Activated effector memory CD4-positive, alpha-beta T cell treated with anti-CD3 and anti-CD28 coated beads, Interleukin-2, amount 50 U/mL, for 16 hours (primary cell): Measurements from ENCODE around the gene R3HDM2.
"Not testable (repeated sequence)": the region's sequence is repeated elsewhere in the genome, so short reads cannot be mapped to it uniquely, and the experiment has no call there.

Experiments used
- DNase-seq: peaks from one replicate; pipeline ENCODE4 v3.0.0-alpha.2; 2020

The R3HDM2 gene

GRCh38 chr12:57452181-57452936 is 21.5 kb upstream of the R3HDM2 start:
- DNase-seq: no peak

- no peak for DNase-seq
These were observed 20.5 kb upstream of the R3HDM2 start for GRCh38 chr12:57451233-57451778.

DNA sequence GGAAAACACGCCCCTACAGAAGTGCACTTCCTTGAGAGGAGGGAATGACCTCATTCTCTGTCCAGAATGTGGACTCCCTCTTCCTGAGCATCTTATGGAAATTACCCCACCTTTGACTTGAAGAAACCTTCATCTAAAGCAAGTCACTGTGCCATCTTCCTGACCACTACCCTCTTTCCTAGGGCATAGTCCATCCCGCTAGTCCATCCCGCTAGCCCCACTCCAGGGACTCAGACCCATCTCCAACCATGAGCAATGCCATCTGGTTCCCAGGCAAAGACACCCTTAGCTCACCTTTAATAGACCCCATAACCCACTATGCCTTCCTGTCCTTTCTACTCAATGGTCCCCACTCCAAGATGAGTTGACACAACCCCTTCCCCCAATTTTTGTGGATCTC is 19.2 kb upstream of the R3HDM2 start:
- no peak for DNase-seq

DNA sequence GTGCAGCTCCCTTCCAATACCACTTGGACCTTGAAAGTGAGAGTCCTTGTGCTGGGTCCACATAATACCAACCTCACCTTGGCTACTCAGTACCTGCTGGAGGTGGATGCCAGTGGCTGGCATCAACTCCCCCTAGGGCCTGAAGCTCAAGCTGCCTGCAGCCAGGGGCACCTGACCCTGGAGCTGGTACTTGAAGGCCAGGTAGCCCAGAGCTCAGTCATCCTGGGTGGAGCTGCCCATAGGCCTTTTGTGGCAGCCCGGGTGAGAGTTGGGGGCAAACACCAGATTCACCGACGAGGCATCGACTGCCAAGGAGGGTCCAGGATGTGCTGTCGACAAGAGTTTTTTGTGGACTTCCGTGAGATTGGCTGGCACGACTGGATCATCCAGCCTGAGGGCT is 18.5 kb upstream of the R3HDM2 start:
- no peak for DNase-seq

DNA sequence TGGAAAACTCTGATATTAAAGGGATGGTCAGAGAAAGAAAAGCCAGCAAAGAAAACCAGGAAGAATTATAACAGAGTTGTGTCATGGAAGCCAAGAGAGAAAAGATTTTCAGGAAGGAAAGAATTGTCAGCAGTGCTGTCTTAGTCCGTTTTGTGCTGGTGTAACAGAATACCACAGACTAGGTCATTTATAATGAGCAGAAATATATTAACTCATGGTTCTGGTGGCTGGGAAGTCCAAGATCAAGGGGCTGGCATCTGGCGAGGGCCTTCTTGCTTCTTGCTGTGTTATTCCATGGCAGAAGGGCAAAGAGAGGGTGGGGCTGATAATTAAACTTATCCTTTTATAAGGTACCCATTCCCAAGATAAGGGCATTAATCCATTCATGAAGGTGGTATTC is 17.8 kb upstream of the R3HDM2 start:
- DNase-seq: no peak

DNA sequence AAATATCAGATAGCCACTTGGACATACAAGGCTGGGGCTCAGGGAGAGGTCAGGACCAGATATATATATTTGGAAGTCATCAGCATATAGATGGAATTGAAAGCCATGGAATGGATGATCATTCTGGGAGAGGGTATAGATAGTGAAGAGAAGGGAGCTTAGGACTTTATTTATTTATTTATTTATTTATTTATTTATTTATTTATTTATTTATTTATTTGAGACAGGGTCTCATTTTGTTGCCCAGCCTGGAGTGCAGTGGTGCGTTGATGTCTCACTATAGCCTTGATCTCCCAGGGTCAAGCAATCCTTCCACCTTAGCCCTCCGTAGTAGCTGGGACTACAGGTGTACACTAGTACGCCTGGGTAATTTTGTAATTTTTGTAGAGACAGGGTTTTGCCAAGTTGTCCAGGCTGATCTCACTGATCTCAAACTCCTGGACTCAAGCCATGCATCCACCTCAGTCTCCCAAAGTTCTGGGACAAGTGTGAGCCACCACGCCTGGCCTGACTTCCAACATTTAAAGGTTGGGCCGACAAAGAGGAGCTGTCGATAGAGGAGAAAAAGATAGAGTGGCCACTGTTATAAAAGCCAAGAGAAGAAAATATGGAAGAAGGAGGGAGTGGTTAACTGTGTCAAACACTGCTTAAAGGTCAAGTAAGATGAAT is 15.6 kb upstream of the R3HDM2 start:
- DNase-seq: no peak

GRCh38 chr12:57444744-57445143 is 13.9 kb upstream of the R3HDM2 start:
- DNase-seq: no peak

DNA sequence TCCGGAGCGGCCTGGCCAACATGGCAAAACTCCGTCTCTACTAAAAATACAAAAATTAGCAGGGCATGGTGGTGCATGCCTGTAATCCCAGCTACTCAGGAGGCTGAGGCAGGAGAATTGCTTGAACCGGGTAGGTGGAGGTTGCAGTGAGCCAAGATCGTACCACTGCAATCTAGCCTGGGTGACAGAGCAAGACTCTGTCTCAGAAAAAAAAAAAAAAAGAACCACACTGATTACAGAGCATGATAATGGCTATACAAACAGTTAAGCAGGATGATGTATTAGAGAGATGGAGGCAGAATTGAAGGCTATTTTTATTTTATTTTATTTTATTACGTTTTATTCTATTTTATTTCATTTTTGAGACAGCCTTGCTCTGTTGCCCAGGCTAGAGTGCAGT is 13.5 kb upstream of the R3HDM2 start:
- not testable (repeated sequence) for DNase-seq

- no peak for DNase-seq
These were observed 11.1 kb upstream of the R3HDM2 start for GRCh38 chr12:57441846-57442427.

GRCh38 chr12:57441393-57441792 is 10.6 kb upstream of the R3HDM2 start:
- not testable (repeated sequence) for DNase-seq

DNA sequence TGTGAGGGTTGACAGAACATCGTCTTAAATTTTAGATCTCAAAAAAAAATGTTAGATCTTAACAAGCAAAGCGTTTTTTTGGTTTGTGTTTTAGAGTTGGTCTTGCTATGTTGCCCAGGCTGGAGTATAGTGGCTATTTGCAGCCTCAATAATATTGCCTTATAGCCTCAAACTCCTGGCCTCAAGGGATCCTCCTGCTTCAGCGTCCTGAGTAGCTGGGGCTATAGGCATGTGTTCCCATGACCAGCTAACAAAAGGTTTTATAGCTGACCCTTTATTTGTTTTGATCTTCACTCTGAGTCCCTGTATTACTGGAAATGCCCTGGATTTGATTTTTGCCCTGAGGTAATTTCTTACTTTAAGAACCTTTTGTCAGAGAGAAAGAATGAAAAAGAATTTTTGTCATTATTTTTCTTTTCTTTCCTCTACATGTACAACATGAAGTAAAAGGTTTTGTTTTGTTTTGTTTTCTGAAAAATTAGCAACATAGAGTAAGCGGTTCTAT is 9.0 kb upstream of the R3HDM2 start:
- no peak for DNase-seq

DNA sequence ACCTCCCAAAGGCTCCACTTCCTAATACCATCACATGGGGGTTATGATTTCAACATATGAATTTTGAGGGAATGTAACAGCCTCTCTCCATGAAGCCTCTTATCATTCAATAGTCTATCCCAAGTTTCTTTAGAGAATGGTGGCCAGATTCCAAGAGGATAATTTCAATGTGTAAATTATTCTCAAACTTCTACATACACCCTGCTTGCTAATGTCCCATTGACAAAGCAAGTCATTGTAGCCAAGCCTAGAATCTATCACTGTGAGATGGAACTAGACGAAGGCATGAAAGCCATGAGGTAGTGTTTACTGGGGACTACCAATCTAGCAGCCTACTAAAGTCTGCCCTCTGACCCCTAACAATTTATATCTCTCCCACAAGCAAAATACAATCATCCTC is 7.6 kb upstream of the R3HDM2 start:
- no peak for DNase-seq

DNA sequence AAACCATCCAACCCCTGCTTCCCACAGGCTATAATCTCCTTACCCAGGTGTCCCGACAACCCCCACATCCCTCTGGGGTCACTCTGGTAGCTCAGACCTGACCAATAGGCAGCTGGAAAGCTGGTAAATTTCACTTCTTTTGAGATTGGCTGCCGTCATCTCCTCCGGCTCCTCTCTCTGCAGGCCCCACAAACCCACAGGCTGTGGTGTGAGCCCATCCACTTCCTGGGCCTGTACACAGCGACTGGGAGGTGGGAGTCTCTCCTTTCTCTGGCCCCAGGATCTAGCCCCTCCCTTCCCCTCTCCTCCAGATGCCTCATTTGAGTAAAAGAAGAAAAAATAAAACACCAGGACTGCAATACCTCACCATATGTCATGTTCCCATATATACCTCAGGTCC is 4.5 kb upstream of the R3HDM2 start:
- no peak for DNase-seq

GRCh38 chr12:57434517-57435223 is 3.8 kb upstream of the R3HDM2 start, which contains the start of gene INHBC:
TSS of gene INHBC (plus strand) at chr12:57434784. CDS start at chr12:57434887, 103 bp downstream.
- DNase-seq: no peak

DNA sequence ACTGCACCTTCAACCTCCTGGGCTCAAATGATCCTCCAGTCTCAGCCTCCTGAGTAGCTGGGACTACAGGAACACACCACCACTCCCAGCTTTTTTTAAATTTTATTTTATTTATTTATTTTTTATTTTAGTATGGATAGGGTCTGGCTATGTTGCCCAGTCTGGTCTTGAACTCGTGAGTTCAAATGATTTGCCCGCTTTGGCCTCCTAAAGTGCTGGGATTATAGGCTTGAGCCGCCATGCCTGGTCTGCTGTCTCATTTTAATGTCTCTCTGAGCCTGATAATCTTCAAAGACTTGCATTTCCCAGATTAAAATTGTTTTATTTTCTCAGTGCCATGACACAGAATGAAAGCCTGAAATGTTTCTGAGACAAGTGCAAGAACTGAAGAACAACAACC is 2.5 kb upstream of the R3HDM2 start:
- no peak for DNase-seq

DNA sequence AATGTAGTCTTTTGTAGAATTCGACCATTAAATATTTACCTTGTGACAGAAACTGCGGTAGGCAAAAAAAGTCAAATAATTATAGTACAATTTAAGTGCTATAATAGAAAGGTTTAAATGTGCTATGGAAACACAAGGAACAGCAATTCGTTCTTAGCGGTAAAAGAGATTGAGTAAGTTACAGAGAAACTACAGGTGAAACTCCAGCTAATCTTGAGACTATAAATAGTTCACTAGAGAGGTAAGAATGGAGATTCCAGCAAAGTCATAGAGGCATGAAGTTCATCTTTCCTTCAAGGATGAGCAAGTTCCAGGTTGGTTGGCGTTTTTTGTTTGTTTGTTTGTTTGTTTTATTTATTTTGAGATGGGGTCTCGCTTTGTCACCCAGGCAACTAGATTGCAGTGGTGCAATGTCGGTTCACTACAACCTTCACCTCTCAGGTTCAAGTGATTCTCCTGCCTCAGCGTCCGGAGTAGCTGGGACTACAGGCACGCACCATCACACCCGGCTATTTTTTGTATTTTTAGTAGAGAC is 878 bp upstream of the R3HDM2 start:
- DNase-seq: no peak

- no peak for DNase-seq
These were observed 522 bp downstream of the R3HDM2 start for GRCh38 chr12:57430112-57430930.

DNA sequence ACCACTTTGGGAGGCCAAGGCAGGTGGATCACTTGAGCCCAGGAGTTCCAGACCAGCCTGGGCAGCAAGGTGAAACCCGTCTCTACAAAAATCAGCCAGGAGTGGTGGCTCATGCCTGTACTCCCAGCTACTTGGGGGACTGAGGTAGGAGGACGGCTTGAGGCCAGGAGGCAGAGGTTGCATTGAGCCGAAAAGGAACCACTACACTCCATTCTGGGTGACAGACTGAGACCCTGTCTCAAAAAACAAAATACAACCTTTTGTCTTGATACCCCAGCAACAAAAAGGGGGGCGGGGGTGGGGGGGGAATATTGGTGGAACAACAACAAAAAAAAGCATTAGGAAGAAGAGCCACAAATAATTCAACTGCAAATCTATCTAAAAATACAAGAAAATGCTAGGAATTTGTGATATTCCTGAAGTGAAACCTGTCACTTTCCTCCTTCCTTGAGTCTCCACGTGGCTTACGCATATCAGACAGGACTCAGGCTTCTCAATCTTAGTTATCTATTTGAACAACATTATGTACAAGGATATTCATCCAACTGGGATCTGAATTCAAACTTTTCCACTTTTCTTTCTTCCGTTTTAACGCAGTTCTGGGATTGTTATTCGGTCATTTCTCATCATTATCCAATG is 1.3 kb downstream of the R3HDM2 start:
- no peak for DNase-seq

DNA sequence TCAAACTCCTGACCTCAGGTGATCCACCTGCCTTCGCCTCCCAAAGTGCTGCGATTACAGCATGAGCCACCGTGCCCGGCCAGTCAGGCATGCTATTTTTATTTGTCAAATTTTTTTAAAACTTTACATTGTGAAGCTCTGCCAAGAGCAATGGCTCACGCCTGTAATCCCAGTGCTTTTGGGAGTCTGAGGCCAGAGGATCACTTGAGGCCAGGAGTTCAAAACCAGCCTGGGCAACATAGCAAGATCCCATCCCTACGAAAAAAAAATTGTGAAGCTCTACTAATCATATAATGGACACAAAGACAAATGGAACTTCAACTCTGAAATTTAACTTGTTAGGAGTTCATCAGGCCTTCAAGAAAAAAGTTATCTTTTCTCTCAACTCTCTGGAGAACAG is 1.9 kb downstream of the R3HDM2 start:
- DNase-seq: no peak

DNA sequence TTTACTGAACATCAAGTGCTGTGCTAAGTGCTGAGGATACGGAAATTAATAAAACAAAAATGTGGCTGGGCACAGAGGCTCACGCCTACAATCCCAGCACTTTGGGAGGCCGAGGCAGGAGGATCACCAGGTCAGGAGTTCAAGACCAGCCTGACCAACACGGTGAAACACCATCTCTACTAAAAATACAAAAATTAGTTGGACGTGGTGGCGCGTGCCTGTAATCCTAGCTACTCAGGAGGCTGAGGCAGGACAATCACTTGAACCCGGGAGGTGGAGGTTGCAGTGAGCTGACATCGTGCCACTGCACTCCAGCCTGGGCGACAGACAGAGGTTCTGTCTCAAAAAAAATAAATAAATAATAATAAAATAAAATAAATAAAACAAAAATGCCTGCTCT is 3.9 kb downstream of the R3HDM2 start:
- peak; percentile 24 for DNase-seq

- DNase-seq: no peak
These were observed 10.4 kb downstream of the R3HDM2 start for GRCh38 chr12:57420482-57420881.
